ENCODE measurements around the gene RNF41. TPM values are rescaled to one million over a fixed set of nuclear protein-coding genes. Genes with fewer than 3 reads are reported as not detected.

Gene RNF41
- total and polyA plus RNA-seq, 2 of the 13 experiments (the other 11 are each of a cell fraction or from before 2014, with no cell fraction given), result 27.1 to 39.4 TPM

DNA sequence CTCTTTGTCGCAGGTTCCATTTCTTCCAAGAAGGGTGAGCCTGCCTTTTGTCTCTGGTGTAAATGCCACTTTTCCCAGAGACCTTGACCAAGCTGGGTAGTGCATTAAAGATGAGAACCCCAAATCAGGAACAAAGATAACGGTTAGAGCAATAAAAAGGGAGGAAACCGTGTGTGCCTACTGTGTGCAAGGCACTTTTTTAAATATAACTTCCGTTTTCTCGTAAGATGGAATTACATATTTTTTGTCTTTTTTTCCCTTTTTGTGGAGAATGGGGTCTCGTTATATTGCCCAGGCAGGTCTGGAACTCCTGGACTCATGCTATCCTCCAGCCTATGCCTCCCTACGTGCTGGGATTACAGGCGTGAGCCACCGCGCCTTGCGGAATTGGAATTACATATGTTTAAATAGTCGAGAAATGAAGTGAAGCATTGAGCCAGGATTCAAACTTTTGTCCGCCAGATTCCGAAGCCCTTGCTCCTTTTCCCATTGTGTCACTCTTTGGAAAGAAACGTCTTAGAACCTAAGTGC is 1.9 kb upstream of the RNF41 start:
- Histone ChIP-seq H3K4me3 (replicated peaks in 1 of 3; ENCODE audit: insufficient read depth in 1 of 3, low read depth in 2 of 3, low read length in 3 of 3) (no peak overlapping the region), H3K9ac (ENCODE audit: insufficient read depth, low read depth, low read length) (no peak overlapping the region), H4K20me1 (ENCODE audit: insufficient read depth, low read length) (no peaks in the 10 kb centered on the region), H3K9me3 (ENCODE audit: low read length) (no peaks in the 10 kb centered on the region), H3K4me1 (ENCODE audit: insufficient read depth, low read length) (peaks cover 37% of the 10 kb centered on the region), H2AFZ (ENCODE audit: low read length) (peak overlapping the region; percentile 15), H3K27ac (ENCODE audit: extremely low read length, insufficient read depth, low read length) (peak overlapping the region; percentile 26), H3K27me3 (ENCODE audit: control insufficient read depth in 1 of 2, insufficient read depth in 2 of 2, low read length in 2 of 2) (no peaks in the 10 kb centered on the region; a peak in 1 of 5 replicates), H3K4me2 (ENCODE audit: low read depth, low read length) (peak overlapping the region; percentile 95), H3K79me2 (ENCODE audit: insufficient read depth, low read length) (peaks cover 12% of the 10 kb centered on the region), H3K36me3 (replicated peaks in 1 of 2; ENCODE audit: control insufficient read depth in 1 of 2, insufficient read depth in 2 of 2, low read length in 2 of 2) (no peaks in the 10 kb centered on the region; a peak in 1 of 5 replicates)
- DNase-seq (ENCODE audit: low spot score) (no peak), FAIRE-seq (no peak), ATAC-seq (no peak)
- 78% methylated on average over 15 of the region's 15 CpGs for WGBS (ENCODE audit: low lambda C conversion rate)
- no TSS peak for BruUV-seq (replicated peaks)
- in situ Hi-C loops (cut with HindIII; ENCODE audit: extremely low pct_ligation_motif_present, low pct_unique_long_range_greater_than_20kb), result loop anchor here (5.0 kb wide), 1 partner anchor 34 kb away; the partner anchor contains the start of gene ANKRD52
- ChIA-PET POLR2A (interaction anchor here (3.8 kb wide), 1 partner anchor 17 kb away, joined by 34 read pairs; no protein-coding TSS in a partner anchor), CTCF (ENCODE audit: low intra/inter-chr PET ratio, low total read pairs) (interaction anchor here (0.8 to 2.6 kb wide), 7 partner anchors 16 to 104 kb away, joined by 4 to 15 read pairs (median 4); partner anchors contain the start of gene ANKRD52)
- intact Hi-C loops (cut with micrococcal nuclease; ENCODE audit: unreplicated experiment), result loop anchor here (1.0 to 5.0 kb wide), 3 partner anchors 30 to 105 kb away; partner anchors contain the start of genes ANKRD52 and ZC3H10
- TF ChIP-seq ZBTB8A (CRISPR knock-in tag; IDR thresholded peaks at IDR 0.05; ENCODE audit: borderline replicate concordance, low read depth) (peak; percentile 38; the same call in 1 of the 2 replicates), ZNF563 (CRISPR knock-in tag; IDR thresholded peaks at IDR 0.05) (no peak), ZNF891 (CRISPR knock-in tag; IDR thresholded peaks at IDR 0.05) (no peak), SIN3B (IDR thresholded peaks at IDR 0.05; ENCODE audit: low read length) (no peak), EP300 (IDR thresholded peaks at IDR 0.05; ENCODE audit: low read depth in 2 of 2, low read length in 2 of 2) (no peak), EP300 (CRISPR knock-in tag; IDR thresholded peaks at IDR 0.05; ENCODE audit: borderline replicate concordance) (no peak), ZBTB38 (CRISPR knock-in tag; IDR thresholded peaks at IDR 0.05) (0 out of 2 replicates have a peak, but pooled peaks have one; percentile 11), HNF4A (CRISPR knock-in tag; IDR thresholded peaks at IDR 0.05) (no peak), PRPF4 (IDR thresholded peaks at IDR 0.05; ENCODE audit: low read depth, low read length, poor library complexity, severe bottlenecking) (peak; percentile 17), BORCS8-MEF2B (CRISPR knock-in tag; IDR thresholded peaks at IDR 0.05) (no peak), SIN3A (IDR thresholded peaks at IDR 0.05; ENCODE audit: borderline replicate concordance, low read depth, low read length) (no peak), RBM22 (optimal IDR thresholded peaks at IDR 0.05; ENCODE audit: low read length) (no peak), ZFP90 (CRISPR knock-in tag; IDR thresholded peaks at IDR 0.05; ENCODE audit: borderline replicate concordance) (no peak)
- TF ChIP-seq, protein P1, sequence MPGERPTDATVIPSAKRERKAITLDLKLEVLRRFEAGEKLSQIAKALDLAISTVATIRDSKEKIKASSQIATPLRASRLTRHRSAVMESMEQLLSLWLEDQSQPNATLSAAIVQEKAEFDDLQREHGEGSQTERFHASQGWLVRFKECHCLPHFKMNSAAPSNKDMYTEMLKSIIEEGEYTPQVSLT (CRISPR knock-in tag; IDR thresholded peaks at IDR 0.05; ENCODE audit: borderline replicate concordance, low read depth), result no peak
- TF ChIP-seq, protein P2, sequence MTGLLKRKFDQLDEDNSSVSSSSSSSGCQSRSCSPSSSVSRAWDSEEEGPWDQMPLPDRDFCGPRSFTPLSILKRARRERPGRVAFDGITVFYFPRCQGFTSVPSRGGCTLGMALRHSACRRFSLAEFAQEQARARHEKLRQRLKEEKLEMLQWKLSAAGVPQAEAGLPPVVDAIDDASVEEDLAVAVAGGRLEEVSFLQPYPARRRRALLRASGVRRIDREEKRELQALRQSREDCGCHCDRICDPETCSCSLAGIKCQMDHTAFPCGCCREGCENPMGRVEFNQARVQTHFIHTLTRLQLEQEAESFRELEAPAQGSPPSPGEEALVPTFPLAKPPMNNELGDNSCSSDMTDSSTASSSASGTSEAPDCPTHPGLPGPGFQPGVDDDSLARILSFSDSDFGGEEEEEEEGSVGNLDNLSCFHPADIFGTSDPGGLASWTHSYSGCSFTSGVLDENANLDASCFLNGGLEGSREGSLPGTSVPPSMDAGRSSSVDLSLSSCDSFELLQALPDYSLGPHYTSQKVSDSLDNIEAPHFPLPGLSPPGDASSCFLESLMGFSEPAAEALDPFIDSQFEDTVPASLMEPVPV (CRISPR knock-in tag; IDR thresholded peaks at IDR 0.05), result 0 out of 2 replicates have a peak, but pooled peaks have one; percentile 9
- TF ChIP-seq, protein P3, sequence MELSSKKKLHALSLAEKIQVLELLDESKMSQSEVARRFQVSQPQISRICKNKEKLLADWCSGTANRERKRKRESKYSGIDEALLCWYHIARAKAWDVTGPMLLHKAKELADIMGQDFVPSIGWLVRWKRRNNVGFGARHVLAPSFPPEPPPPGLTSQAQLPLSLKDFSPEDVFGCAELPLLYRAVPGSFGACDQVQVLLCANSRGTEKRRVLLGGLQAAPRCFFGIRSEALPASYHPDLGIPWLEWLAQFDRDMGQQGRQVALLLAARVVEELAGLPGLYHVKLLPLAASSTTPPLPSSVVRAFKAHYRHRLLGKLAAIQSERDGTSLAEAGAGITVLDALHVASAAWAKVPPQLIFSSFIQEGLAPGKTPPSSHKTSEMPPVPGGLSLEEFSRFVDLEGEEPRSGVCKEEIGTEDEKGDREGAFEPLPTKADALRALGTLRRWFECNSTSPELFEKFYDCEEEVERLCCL (CRISPR knock-in tag; IDR thresholded peaks at IDR 0.05; ENCODE audit: borderline replicate concordance), result no peak
- TF ChIP-seq, protein P4, sequence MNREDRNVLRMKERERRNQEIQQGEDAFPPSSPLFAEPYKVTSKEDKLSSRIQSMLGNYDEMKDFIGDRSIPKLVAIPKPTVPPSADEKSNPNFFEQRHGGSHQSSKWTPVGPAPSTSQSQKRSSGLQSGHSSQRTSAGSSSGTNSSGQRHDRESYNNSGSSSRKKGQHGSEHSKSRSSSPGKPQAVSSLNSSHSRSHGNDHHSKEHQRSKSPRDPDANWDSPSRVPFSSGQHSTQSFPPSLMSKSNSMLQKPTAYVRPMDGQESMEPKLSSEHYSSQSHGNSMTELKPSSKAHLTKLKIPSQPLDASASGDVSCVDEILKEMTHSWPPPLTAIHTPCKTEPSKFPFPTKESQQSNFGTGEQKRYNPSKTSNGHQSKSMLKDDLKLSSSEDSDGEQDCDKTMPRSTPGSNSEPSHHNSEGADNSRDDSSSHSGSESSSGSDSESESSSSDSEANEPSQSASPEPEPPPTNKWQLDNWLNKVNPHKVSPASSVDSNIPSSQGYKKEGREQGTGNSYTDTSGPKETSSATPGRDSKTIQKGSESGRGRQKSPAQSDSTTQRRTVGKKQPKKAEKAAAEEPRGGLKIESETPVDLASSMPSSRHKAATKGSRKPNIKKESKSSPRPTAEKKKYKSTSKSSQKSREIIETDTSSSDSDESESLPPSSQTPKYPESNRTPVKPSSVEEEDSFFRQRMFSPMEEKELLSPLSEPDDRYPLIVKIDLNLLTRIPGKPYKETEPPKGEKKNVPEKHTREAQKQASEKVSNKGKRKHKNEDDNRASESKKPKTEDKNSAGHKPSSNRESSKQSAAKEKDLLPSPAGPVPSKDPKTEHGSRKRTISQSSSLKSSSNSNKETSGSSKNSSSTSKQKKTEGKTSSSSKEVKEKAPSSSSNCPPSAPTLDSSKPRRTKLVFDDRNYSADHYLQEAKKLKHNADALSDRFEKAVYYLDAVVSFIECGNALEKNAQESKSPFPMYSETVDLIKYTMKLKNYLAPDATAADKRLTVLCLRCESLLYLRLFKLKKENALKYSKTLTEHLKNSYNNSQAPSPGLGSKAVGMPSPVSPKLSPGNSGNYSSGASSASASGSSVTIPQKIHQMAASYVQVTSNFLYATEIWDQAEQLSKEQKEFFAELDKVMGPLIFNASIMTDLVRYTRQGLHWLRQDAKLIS (CRISPR knock-in tag; IDR thresholded peaks at IDR 0.05), result no peak

All from HepG2 (cell line).